PFSK-1 (cell line): Measurements from ENCODE around the gene GAS7.

Source experiments
- POLR2AphosphoS5 ChIP-seq: IDR thresholded peaks from 2 replicates; pipeline ENCODE4 v1.6.1; 2012; ENCODE audit warnings: low read depth, mild to moderate bottlenecking, control low read depth, low read length, moderate library complexity
- REST ChIP-seq, 2 experiments: IDR thresholded peaks; 2 replicates each; pipeline versions ENCODE4 v1.6.1 to v1.8.0; 2011 to 2012; ENCODE audit warnings: low read depth in 2 of 2, low read length in 2 of 2, control low read depth in 1 of 2, inconsistent platforms in 1 of 2, mild to moderate bottlenecking in 1 of 2, moderate library complexity in 1 of 2; ENCODE audit not compliant: insufficient read depth in 1 of 2
- SIN3A ChIP-seq: IDR thresholded peaks from 2 replicates; pipeline ENCODE4 v1.6.1; 2012; ENCODE audit warnings: mild to moderate bottlenecking, low read length, moderate library complexity, borderline replicate concordance; ENCODE audit not compliant: insufficient read depth

GRCh38 chr17:9893411-9894012, 304.9 kb downstream of the GAS7 start:
- TF ChIP-seq SIN3A (no peak), POLR2AphosphoS5 (no peak), REST (IDR thresholded peaks at IDR 0.05; ENCODE audit: insufficient read depth in 1 of 2, low read depth in 2 of 2, low read length in 2 of 2) (no peak)
